Subcutaneous abdominal adipose tissue (tissue), 5 donors: ENCODE data around the gene VSTM1.
A peak's percentile ranks its signal among the peaks of the same experiment; 100 is the strongest.

Experiments used
- H3K27ac ChIP-seq: one replicate; pipeline ENCODE4 v1.7.0; 2013; ENCODE audit warnings: low read depth, mild to moderate bottlenecking, inconsistent platforms, low read length, moderate library complexity
- H3K27me3 ChIP-seq, 5 donors: one replicate each; pipeline ENCODE4 v1.7.0; 2013; ENCODE audit warnings: low read length in 5 of 5, inconsistent platforms in 1 of 5; ENCODE audit not compliant: control insufficient read depth in 5 of 5, insufficient read depth in 4 of 5
- H3K36me3 ChIP-seq, 5 donors: one replicate each; pipeline ENCODE4 v1.7.0; 2013; ENCODE audit warnings: low read length in 5 of 5; ENCODE audit not compliant: control insufficient read depth in 5 of 5, insufficient read depth in 5 of 5
- H3K4me1 ChIP-seq, 5 donors: one replicate each; pipeline ENCODE4 v1.7.0; 2013; ENCODE audit warnings: low read length in 5 of 5, mild to moderate bottlenecking in 3 of 5, moderate library complexity in 1 of 5; ENCODE audit not compliant: control insufficient read depth in 5 of 5, insufficient read depth in 5 of 5
- H3K4me3 ChIP-seq, 5 donors: one replicate each; pipeline ENCODE4 v1.7.0; 2013; ENCODE audit warnings: low read length in 5 of 5, low read depth in 1 of 5
- H3K9ac ChIP-seq, 5 donors: one replicate each; pipeline ENCODE4 v1.7.0; 2013; ENCODE audit warnings: low read length in 5 of 5, mild to moderate bottlenecking in 4 of 5, moderate library complexity in 3 of 5
- H3K9me3 ChIP-seq, 5 donors: one replicate each; pipeline ENCODE4 v1.7.0; 2013; ENCODE audit warnings: low read length in 5 of 5; ENCODE audit not compliant: control insufficient read depth in 5 of 5
- donor health status: healthy.
- donor health status: healthy.
- donor health status: healthy.
- donor health status: healthy.
- donor health status: healthy.

VSTM1 gene

DNA sequence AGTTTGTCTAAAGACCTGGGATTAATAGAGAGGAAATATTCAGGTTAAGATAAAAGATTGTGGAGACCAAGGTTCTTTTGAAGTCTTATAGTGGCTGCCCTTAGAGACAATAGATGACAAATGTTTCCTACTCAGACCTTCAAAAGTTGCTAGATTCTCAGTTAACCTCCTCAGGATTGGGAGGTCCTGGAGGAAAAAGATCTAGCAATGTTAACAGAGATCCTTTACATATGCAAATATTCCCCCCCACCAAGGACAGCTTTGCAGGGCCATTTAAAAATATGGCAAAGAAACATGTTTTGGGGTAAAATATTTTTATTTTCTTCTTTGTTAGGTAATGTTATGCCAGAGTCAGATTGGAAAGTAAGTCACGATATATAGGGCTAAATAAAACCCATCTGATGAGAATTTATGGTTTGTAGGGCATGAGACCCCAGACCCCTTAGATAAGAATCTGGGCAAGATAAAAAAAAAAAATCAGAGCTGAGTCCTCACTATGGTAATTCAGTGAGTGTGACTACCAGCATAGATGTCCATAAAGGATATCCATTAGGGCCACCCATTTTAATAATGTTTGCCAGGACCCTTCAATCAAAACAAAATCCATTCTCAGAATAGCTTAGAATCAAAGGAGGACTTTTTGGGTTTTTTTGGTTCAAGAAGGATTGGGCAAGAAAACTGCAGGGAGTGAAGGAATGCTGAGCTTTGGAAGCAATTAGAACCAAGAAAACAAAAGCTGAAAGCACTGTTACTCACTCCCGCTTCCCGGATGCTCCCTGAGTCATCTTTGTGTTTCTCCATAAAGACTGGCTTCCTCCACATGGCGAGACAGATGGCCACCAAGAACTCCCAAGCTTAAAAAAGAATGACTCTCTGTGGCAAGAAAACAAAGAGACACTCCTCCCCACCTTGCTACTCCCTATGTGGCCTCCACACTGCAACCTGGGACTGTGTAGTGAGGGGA, 28.2 kb downstream of the VSTM1 start:
- H3K36me3 ChIP-seq: no peaks in the 10 kb centered on the region
- H3K9ac ChIP-seq: no peak overlapping the region
- H3K9me3 ChIP-seq: no peaks in the 10 kb centered on the region
- no peak overlapping the region for H3K27ac ChIP-seq
- H3K4me3 ChIP-seq: no peak overlapping the region
- peaks cover 0 to 9% (median 0%) of the 10 kb centered on the region in 5 donors for H3K27me3 ChIP-seq
- H3K4me1 ChIP-seq: no peaks in the 10 kb centered on the region

DNA sequence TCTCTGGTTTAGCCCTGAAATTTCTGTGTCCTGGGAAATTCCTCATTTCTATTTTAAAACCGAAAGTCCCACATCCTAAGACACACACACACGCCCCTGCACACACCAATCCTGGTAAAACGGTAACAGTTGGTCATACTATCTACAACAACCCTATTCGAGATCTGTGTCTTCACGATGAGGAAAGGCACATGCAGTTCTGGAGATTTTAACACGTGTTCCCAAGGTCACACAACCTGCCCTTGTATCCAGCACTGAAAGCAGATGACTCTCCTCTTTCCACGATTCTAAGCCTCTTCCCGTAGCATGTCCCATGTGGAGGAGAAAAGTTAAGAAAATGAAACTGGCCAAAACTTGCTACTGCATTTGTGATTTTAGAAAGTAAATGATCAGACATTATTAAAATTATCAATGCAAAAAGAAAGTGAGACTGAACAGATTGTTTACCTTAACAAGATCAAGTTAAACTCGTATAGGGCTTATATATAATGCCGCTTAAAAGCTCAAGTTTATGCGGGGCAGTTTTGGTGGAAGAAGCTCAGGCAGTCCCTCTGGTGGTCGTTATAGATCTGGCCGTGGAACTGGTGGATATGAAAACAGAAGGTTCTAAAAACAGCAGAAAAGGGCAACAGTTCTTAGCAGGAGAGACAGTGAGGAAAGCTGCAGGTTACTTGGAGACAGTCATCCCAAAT, 32.7 kb downstream of the VSTM1 start:
- Histone ChIP-seq H3K36me3 (no peaks in the 10 kb centered on the region), H3K27ac (no peak overlapping the region), H3K9me3 (no peaks in the 10 kb centered on the region), H3K9ac (no peak overlapping the region), H3K4me1 (no peaks in the 10 kb centered on the region), H3K27me3 (peaks cover 0 to 6% (median 4%) of the 10 kb centered on the region in 5 donors), H3K4me3 (peak overlapping the region in 4 of 5 donors; percentile 28 to 35 (median 34))

DNA sequence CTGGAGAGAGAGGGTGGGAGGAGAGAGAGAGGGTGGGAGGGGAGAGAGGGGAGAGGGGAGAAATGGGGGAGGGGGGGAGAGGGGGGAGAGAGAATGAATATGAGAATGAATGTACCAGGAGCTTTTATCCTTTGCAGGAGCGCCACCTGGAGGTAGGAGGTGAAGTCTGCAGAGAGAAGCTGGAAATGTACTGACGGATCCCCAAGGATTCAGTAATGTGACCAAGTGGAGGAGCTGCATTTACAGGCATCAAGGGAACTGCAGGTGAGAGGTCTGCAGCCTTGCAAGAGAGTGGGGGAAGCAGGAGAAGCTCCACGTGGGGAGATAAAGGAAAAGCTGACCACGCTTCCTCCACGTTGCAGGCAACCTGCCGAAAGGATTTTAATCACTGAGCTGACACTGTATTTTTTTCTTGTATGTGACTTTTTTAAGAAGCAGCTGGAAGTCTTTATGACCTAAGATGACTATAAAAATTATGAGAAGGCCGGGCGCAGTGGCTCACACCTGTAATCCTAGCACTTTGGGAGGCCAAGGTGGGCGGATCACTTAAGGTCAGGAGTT, 33.7 kb downstream of the VSTM1 start:
- no peak overlapping the region for H3K9ac ChIP-seq
- H3K27me3 ChIP-seq: peaks cover 0 to 6% (median 4%) of the 10 kb centered on the region in 5 donors
- H3K36me3 ChIP-seq: no peaks in the 10 kb centered on the region
- no peaks in the 10 kb centered on the region for H3K9me3 ChIP-seq
- no peak overlapping the region for H3K27ac ChIP-seq
- no peaks in the 10 kb centered on the region for H3K4me1 ChIP-seq
- no peak overlapping the region for H3K4me3 ChIP-seq

DNA sequence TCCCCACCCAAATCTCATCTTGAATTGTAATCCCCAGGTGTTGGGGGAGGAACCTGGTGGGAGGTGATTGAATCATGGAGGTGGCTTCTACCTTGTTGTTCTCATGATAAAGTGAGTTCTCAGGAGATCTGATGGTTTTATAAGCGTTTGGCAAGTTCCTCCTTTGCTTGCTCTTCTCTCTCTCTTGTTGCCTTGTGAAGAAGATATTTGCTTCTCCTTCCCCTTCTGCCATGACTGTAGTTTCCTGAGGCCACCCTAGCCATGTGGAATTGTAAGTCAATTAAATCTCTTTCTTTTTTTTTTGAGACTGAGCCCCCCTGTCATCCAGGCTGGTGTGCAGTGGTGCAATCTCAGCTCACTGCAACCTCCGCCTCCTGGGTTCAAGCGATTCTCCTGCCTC, 34.4 kb downstream of the VSTM1 start:
- H3K36me3 ChIP-seq: no peaks in the 10 kb centered on the region
- no peak overlapping the region for H3K4me3 ChIP-seq
- H3K27ac ChIP-seq: no peak overlapping the region
- no peaks in the 10 kb centered on the region for H3K9me3 ChIP-seq
- peaks cover 0 to 10% (median 8%) of the 10 kb centered on the region in 5 donors for H3K27me3 ChIP-seq
- H3K4me1 ChIP-seq: no peaks in the 10 kb centered on the region
- no peak overlapping the region for H3K9ac ChIP-seq

DNA sequence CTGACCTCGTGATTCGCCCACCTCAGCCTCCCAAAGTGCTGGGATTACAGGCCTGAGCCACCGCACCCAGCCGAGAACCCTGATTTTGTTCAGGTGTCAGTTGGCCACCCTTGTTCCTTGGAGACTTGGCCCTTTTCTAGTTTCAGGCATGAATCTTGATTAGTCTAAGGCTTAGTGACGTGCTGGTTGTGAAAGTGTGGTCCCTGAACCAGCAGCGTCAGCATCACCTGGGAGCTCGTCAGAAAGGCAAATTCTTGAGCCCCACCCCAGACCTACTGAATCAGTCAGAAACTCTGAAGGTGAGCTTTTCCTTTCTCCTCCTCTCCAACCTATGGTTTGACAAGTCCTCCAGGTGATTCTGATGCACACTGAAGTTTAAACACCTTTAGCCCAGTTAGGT, 37.0 kb downstream of the VSTM1 start:
- H3K27me3 ChIP-seq: peaks cover 0 to 11% (median 4%) of the 10 kb centered on the region in 5 donors
- H3K4me3 ChIP-seq: no peak overlapping the region
- H3K9me3 ChIP-seq: no peaks in the 10 kb centered on the region
- H3K36me3 ChIP-seq: no peaks in the 10 kb centered on the region
- peaks cover 0 to 9% (median 5%) of the 10 kb centered on the region in 5 donors for H3K4me1 ChIP-seq
- no peak overlapping the region for H3K27ac ChIP-seq
- H3K9ac ChIP-seq: no peak overlapping the region

DNA sequence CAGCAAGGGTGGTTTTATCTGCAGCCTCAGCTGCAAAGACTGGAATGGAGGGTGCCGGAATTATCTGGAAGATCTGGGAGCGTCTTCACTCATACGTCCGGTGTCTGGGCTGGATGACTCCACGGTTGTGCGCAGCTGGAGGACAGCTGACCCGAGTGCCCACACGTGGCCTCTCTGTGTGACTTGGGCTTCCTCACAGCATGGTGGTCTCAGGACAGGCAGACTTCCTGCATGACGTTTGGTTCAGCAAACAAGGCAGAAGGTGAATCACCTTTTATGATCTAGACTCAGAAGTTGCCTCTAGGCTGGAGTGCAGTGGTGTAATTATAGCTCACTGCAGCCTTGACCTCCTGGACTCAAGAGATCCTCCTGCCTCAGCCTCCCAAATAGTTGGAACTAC, 39.0 kb downstream of the VSTM1 start:
- Histone ChIP-seq H3K9ac (no peak overlapping the region), H3K27ac (no peak overlapping the region), H3K36me3 (no peaks in the 10 kb centered on the region), H3K9me3 (no peaks in the 10 kb centered on the region), H3K27me3 (peaks cover 0 to 11% (median 4%) of the 10 kb centered on the region in 5 donors), H3K4me1 (peaks cover 0 to 9% (median 7%) of the 10 kb centered on the region in 5 donors), H3K4me3 (no peak overlapping the region)

DNA sequence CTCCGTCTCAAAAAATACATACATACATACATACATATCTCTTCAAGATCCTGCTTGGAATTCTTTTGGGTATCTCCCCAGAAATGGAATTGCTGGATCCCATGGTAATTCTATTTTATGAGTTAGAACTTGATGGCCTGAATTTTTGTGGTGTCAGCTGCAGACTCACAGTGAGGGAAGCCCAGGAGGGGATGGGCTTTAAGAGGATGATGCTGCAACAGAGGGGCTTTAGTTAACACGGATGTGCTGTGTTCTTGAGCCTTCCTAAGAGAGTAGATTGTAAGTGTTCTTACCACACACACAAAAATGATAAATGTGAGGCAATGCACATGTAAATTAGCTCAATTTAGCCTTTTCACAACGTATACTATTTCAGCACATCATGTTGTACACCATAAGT, 40.5 kb downstream of the VSTM1 start:
- H3K9me3 ChIP-seq: no peaks in the 10 kb centered on the region
- H3K9ac ChIP-seq: no peak overlapping the region
- peaks cover 0 to 11% (median 4%) of the 10 kb centered on the region in 5 donors for H3K27me3 ChIP-seq
- H3K27ac ChIP-seq: no peak overlapping the region
- H3K36me3 ChIP-seq: no peaks in the 10 kb centered on the region
- H3K4me3 ChIP-seq: no peak overlapping the region
- peaks cover 0 to 9% (median 7%) of the 10 kb centered on the region in 5 donors for H3K4me1 ChIP-seq

DNA sequence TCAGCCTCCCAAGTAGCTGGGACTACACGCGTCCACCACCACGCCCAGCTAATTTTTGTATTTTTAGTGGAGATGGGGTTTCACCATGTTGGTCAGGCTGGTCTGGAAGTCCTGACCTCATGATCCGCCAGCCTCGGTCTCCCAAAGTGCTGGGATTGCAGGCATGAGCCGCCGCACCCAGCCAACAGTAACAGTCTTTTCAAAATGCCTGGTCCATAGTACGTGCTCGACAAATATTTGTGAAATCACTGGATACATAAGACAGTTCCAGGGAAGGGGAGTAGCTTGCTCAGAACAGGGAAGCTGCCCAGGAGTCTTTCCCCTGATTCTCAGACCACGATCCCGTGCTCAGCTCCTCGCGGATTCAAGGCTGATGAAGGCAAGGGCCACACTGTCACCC, 41.8 kb downstream of the VSTM1 start:
- Histone ChIP-seq H3K4me1 (peaks cover 0 to 9% (median 7%) of the 10 kb centered on the region in 5 donors), H3K9me3 (peaks cover 0 to 4% (median 0%) of the 10 kb centered on the region in 5 donors), H3K4me3 (no peak overlapping the region), H3K27ac (no peak overlapping the region), H3K36me3 (no peaks in the 10 kb centered on the region), H3K27me3 (peaks cover 0 to 11% (median 4%) of the 10 kb centered on the region in 5 donors), H3K9ac (no peak overlapping the region)

DNA sequence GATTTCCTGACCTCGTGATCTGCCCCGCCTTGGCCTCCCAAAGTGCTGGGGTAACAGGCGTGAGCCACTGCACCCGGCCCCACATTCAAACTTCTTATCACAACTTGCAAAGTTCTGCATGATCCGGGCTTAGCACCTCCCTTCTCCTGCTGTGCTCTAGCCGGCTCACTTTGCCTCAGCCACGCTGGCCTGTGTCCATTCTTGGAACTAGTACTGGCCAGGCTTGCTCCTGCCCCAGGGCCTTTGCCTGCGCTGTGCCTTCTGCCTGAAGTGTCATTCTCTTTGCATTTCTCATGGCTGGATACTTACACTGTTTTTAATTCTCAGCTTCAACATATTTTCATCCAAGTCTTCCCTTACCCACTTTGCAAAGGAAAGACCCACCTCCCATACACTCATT, 42.3 kb downstream of the VSTM1 start:
- no peaks in the 10 kb centered on the region for H3K36me3 ChIP-seq
- H3K4me1 ChIP-seq: peaks cover 0 to 9% (median 7%) of the 10 kb centered on the region in 5 donors
- H3K27ac ChIP-seq: no peak overlapping the region
- peaks cover 0 to 7% (median 4%) of the 10 kb centered on the region in 5 donors for H3K27me3 ChIP-seq
- H3K4me3 ChIP-seq: no peak overlapping the region
- no peak overlapping the region for H3K9ac ChIP-seq
- peaks cover 0 to 4% (median 0%) of the 10 kb centered on the region in 5 donors for H3K9me3 ChIP-seq
